MM.1S (cell line): ENCODE data around the gene EFNA3.

ENCODE experiments used
- EZH2 ChIP-seq: fragments of 300-600 bp; sonication (generic); optimal IDR thresholded peaks from 2 replicates; pipeline ENCODE3; 2017; ENCODE audit warnings: low read depth, mild to moderate bottlenecking, antibody characterized with exemption, low read length, mixed read lengths
- EZH2phosphoT487 ChIP-seq: fragments of 300-600 bp; sonication (generic); IDR thresholded peaks from 2 replicates; pipeline ENCODE4 v1.6.1; 2018; ENCODE audit warnings: antibody characterized with exemption, low read length
- TF ChIP-seq, protein P1 (sequence below): fragments of 300-600 bp; sonication (generic); IDR thresholded peaks from 2 replicates; pipeline ENCODE4 v1.5.1; 2016; ENCODE audit warnings: antibody characterized with exemption, low read length, mixed read lengths

DNA sequence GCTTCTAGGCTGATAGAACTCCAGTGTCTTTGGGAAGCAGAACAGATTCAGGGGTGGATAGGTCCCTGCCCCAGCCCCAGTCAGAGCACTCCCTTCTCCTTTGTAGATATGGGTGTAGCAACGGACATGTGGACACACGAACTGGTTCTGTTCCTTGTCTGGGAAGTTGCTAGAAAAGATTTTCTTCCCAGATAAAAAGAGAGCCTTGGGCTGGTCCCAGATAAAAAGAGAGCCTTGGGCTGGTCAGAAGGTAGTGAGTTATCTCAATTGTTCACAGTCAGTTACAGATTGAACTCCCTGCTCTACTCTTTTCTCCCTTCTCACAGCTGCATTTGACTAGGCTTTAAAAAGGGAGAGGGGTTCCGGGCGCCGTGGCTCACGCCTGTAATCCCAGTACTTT, 41.6 kb downstream of the EFNA3 start:
- TF ChIP-seq EZH2phosphoT487 (no peak), EZH2 (no peak)
- TF ChIP-seq, protein P1, sequence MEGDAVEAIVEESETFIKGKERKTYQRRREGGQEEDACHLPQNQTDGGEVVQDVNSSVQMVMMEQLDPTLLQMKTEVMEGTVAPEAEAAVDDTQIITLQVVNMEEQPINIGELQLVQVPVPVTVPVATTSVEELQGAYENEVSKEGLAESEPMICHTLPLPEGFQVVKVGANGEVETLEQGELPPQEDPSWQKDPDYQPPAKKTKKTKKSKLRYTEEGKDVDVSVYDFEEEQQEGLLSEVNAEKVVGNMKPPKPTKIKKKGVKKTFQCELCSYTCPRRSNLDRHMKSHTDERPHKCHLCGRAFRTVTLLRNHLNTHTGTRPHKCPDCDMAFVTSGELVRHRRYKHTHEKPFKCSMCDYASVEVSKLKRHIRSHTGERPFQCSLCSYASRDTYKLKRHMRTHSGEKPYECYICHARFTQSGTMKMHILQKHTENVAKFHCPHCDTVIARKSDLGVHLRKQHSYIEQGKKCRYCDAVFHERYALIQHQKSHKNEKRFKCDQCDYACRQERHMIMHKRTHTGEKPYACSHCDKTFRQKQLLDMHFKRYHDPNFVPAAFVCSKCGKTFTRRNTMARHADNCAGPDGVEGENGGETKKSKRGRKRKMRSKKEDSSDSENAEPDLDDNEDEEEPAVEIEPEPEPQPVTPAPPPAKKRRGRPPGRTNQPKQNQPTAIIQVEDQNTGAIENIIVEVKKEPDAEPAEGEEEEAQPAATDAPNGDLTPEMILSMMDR, result no peak
